GM12874 (cell line): ENCODE data around the gene CASZ1.

Experiments used
- TF ChIP-seq, protein P1 (sequence below): IDR thresholded peaks from 2 replicates; pipeline ENCODE4 v1.5.1; 2011; ENCODE audit warnings: low read depth, mild to moderate bottlenecking, control low read depth, low read length, moderate library complexity; ENCODE audit not compliant: insufficient read depth

Gene CASZ1

DNA sequence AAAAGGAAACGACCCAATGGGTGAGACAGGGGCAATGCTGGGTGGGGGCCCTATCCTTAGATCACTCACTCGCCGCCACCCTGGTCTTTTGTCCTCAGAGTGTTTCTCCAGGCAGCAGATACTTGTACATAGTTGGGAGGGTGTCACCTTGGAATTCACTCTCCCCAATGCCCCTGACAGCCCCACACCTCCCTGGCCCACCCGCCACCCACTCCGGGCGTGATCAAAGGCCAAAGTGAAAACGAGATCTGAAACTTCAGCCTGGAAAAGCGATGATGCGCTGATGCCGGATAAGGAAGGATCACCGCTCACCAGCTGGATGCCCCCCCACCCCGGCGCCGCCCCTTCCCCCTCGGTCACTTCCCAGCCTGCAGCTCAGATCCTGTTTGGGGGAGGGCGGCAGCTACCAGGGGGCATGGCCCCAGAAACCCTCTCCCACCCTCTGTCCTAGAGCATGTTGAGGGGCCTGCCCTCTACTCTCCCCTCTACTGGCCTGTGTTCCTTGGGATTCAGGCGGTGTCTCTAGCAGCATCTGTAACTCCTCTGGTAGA, 33.6 kb upstream of the CASZ1 start:
- TF ChIP-seq, protein P1, sequence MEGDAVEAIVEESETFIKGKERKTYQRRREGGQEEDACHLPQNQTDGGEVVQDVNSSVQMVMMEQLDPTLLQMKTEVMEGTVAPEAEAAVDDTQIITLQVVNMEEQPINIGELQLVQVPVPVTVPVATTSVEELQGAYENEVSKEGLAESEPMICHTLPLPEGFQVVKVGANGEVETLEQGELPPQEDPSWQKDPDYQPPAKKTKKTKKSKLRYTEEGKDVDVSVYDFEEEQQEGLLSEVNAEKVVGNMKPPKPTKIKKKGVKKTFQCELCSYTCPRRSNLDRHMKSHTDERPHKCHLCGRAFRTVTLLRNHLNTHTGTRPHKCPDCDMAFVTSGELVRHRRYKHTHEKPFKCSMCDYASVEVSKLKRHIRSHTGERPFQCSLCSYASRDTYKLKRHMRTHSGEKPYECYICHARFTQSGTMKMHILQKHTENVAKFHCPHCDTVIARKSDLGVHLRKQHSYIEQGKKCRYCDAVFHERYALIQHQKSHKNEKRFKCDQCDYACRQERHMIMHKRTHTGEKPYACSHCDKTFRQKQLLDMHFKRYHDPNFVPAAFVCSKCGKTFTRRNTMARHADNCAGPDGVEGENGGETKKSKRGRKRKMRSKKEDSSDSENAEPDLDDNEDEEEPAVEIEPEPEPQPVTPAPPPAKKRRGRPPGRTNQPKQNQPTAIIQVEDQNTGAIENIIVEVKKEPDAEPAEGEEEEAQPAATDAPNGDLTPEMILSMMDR: no peak

DNA sequence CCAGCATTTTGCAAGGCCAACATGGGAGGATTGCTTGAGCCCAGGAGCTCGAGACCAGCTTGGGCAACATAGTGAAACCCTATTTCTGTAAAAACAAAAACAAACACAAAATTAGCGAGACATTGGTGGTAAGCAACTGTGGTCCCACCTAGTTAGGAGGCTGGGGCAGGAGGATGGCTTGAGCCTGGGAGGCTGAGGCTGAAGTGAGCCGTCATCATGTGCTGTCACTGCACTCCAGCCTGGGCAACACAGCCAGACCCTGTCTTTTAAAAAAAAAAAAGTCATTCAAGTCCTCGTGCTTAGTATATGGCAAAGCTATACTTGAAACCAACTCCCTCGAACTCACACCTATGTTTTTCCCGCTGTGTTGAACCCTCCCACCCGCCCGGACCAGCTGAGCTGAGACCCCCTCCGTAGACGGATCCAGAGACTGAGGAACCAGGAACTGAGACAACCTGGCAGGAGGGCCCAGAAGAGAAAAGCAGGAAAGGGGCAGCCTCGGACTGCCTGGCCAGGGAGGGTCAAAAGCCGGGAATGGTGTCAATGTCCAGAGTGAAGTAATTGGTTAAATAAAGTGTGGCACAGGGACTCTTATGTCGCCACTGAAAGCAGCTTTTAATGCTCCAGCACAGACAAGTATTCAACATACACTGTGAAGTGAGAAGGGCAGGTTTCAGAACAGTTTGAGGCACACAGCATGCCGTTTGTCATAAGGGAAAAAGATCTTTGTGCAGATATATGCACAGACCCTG, 32.8 kb upstream of the CASZ1 start:
- TF ChIP-seq, protein P1: no peak

DNA sequence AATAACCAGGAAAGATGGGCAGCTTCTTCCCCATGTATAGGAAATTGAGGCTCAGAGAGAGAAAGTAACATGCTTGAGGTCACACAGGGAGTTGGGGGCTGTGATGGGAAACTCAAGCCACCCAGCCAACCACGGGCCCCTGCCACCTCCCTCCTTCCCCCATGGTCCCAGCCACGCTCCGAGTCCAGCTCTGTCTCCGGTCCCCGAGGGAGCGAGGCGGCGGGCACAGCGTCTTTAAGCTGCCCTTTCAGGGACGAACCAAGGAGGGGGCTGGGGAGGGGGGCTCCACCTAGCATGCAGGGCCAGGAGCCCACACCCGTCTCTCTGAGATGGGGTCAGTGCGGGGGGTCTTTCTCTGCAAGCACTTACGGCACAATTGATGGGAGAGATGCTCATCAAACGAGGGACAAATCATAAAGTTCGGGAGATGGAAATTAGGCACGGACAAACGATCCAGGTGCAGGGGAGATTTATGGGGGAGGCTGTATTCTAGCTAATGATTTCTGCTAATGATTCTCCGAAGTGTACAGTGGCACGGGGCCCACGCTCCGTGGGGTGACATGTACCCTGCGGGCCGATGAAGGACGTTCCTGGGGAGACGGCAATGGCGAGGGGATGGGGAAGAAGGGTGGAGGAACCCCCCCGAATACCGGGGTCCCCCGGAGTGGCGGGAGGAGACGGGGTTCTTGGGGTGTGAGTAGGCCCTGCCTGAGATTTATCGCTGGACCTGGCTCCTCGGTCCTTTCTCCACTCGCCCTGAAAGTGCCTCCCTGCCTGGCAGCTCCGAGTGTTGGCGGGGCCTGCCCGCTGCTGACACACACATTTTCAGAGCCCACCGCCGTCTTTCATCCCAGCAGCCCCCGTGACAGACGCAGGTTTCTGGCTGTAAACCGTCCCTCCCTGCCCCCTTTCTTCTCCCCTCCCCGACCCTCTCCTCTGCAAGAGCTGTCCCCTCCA, 31.2 kb upstream of the CASZ1 start:
- TF ChIP-seq, protein P1: no peak

DNA sequence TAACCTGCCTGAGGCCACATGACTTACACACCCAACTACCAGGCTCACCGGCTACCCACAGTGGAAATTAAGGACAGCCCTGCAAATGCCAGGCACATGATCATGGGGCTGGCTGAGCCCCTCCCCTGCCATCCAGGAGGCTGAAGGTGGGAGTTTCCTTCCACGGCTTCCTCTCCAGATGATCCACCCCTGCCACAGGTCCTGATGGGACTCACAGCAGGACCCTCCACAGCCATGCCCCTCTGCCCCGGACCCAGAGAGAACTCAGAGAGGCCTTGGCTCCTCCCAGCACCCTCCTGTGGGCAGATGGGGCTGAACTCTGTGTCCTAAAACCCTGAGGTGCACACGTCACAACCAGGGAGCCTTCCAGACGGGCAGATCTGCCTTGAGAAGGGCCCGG, 29.1 kb upstream of the CASZ1 start:
- TF ChIP-seq, protein P1: no peak

DNA sequence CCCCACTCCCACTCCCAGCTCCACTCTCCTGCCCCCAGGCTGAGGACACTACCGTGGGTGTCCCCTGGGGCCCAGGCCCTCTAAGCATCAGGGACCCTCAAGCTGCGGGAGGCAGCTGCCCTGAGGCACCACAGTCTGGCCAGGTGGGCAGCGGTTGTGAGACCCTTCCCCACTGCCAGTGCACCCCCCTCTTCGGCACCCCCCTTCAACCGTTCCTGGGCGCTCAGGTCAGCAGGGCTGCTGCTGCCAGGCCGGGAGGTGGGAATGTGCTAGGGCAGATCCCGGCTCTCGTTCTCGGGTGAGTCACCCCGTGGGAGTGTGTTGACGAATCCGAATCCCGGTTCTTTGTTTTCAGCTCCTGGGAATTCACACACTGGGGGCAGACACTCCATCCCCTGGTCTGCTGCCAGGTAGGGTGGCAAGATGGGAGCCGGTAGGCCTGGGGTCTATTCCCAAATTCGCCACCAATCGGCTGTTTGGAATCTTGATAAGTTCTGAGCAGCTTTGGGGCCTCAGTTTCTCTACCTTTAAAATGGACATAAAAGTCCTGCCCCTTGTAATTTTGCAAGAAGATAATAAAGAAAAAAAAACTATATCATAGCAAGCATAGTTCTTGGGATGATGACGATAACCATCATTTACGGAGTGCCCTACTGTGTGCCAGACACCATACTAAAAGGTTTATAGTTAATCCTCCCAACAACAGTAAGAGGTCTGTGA, 28.5 kb upstream of the CASZ1 start:
- TF ChIP-seq, protein P1: no peak

DNA sequence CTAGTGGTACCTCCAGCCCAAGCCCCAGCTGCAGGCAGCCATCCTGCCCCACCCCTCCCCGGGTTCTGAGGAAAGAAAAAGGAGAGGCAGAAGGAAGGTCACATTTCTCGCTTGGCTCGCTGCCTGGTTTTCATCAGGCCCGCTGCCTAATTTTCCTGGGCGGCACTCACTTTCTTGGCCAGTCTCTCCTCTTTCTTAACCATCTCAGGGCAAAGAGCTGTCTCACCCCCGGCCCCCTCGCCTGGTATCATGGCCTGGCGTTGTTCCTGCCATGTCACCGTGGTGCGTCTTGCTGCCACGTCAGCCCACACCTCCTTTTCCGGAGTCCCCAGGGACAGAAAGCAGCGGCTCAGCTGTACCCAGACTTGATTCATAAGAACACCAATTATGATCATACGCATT, 26.6 kb upstream of the CASZ1 start:
- TF ChIP-seq, protein P1: no peak
